Measurements from ENCODE around the gene DNHD1. TPM values are rescaled to one million over a fixed set of nuclear protein-coding genes. Genes with fewer than 3 reads are reported as not detected.

Gene DNHD1
- total RNA-seq, 6 experiments from 2014 or later = 1.9 to 10.3 (median 6.1) TPM

- Histone ChIP-seq H3K36me3 (peaks cover 0 to 13% (median 5%) of the 10 kb centered on the region in 4 donors), H3K4me1 (peaks cover 0 to 14% (median 4%) of the 10 kb centered on the region in 4 donors), H3K27me3 (no peaks in the 10 kb centered on the region), H3K9me3 (no peaks in the 10 kb centered on the region), H3K4me3 (no peak overlapping the region), H3K27ac (no peak overlapping the region)
- DNase-seq = no peak
- ATAC-seq = no peak
- 73% methylated on average over 3 of the region's 3 CpGs for WGBS (ENCODE audit: insufficient coverage, low coverage, low lambda C conversion rate, missing lambda C conversion rate)
- TF ChIP-seq POLR2A (IDR thresholded peaks at IDR 0.05) = no peak
- TF ChIP-seq, protein P1, sequence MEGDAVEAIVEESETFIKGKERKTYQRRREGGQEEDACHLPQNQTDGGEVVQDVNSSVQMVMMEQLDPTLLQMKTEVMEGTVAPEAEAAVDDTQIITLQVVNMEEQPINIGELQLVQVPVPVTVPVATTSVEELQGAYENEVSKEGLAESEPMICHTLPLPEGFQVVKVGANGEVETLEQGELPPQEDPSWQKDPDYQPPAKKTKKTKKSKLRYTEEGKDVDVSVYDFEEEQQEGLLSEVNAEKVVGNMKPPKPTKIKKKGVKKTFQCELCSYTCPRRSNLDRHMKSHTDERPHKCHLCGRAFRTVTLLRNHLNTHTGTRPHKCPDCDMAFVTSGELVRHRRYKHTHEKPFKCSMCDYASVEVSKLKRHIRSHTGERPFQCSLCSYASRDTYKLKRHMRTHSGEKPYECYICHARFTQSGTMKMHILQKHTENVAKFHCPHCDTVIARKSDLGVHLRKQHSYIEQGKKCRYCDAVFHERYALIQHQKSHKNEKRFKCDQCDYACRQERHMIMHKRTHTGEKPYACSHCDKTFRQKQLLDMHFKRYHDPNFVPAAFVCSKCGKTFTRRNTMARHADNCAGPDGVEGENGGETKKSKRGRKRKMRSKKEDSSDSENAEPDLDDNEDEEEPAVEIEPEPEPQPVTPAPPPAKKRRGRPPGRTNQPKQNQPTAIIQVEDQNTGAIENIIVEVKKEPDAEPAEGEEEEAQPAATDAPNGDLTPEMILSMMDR (IDR thresholded peaks at IDR 0.05) = no peak
- intact Hi-C loops (cut with DNase I) = no loop called here
Observed at GRCh38 chr11:6594142-6594768, 97.2 kb downstream of the DNHD1 start.

DNA sequence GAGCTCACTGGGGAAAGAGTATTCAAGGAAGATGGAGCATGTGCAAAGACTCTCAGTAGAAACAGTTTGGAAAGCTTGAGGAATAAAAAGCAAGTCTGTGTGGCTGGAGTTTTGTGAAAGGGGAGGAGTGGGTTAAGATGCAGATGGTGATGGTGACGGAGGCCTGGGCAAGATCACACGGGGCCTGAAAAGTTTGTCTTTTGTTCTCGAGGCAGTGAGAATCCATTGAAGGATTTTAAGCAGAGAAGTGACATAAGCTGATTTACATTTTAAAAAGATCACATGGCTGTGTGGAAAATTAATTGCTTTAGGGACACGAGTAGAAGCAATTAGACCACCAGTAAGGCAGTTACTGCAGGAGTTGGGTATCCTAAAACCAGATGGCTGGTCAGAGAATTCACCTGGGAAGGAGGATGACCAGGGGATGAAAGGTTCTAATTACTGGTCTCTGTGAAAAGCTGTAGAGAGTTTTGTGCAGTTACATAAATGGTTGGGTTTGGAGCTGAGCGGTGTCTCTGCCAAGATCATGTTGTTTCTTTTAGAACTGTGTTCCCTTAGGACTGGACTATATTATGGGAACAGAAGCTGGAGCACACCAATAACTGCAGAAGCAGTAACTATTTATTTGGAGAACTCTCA lies 99.3 kb downstream of the DNHD1 start:
- intact Hi-C loops (cut with DNase I) = no loop called here
- H3K27me3 ChIP-seq = no peaks in the 10 kb centered on the region
- no peak for ATAC-seq
- peaks cover 0 to 20% (median 5%) of the 10 kb centered on the region in 4 donors for H3K4me1 ChIP-seq
- peaks cover 0 to 34% (median 13%) of the 10 kb centered on the region in 4 donors for H3K36me3 ChIP-seq
- WGBS (ENCODE audit: insufficient coverage, low coverage, low lambda C conversion rate, missing lambda C conversion rate) = 72% methylated on average over 5 of the region's 5 CpGs
- no peak for TF ChIP-seq POLR2A (IDR thresholded peaks at IDR 0.05)
- TF ChIP-seq, protein P1 (IDR thresholded peaks at IDR 0.05) = no peak
- no peak overlapping the region for H3K4me3 ChIP-seq
- no peak for DNase-seq
- H3K9me3 ChIP-seq = no peaks in the 10 kb centered on the region
- H3K27ac ChIP-seq = no peak overlapping the region

DNA sequence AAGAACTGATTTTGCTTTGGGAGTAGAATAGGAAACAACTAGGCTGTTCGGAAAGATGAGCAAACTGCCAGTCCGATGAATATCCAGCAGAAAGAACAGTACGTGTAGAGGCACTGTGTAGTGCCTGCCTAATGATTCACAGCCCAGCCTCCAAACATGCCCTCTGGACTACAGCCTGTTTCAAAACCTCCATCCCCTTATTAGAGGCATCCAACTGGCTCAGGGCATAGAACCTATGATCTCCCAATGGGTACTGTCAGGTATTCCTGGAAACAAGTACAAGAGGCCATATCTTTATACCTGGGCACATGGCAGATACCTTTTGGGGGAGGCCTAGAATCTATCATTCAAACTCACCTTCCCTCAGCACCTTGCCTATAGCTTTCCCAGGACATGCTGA lies 101.5 kb downstream of the DNHD1 start:
- Histone ChIP-seq H3K27ac (peak overlapping the region in 1 of 3 donors; percentile 38), H3K4me1 (peaks cover 0 to 32% (median 12%) of the 10 kb centered on the region in 4 donors), H3K36me3 (peaks cover 0 to 34% (median 13%) of the 10 kb centered on the region in 4 donors), H3K4me3 (no peak overlapping the region), H3K9me3 (no peaks in the 10 kb centered on the region), H3K27me3 (no peaks in the 10 kb centered on the region)
- intact Hi-C loops (cut with DNase I) = no loop called here
- peak; percentile 47 for TF ChIP-seq POLR2A (IDR thresholded peaks at IDR 0.05)
- TF ChIP-seq, protein P1 (IDR thresholded peaks at IDR 0.05) = no peak
- DNase-seq = peak in 2 of 3 donors; percentile 62 to 74
- 0% methylated on average over 3 of the region's 3 CpGs for WGBS (ENCODE audit: insufficient coverage, low coverage, low lambda C conversion rate, missing lambda C conversion rate)
- peak; percentile 75 to 86 (median 86) for ATAC-seq

- Histone ChIP-seq H3K27me3 (no peaks in the 10 kb centered on the region), H3K4me3 (no peak overlapping the region), H3K27ac (no peak overlapping the region), H3K4me1 (peaks cover 0 to 33% (median 12%) of the 10 kb centered on the region in 4 donors), H3K9me3 (no peaks in the 10 kb centered on the region), H3K36me3 (peaks cover 0 to 34% (median 13%) of the 10 kb centered on the region in 4 donors)
- ATAC-seq (no peak), DNase-seq (no peak)
- TF ChIP-seq POLR2A (IDR thresholded peaks at IDR 0.05) = no peak
- TF ChIP-seq, protein P1 (IDR thresholded peaks at IDR 0.05) = no peak
- intact Hi-C loops (cut with DNase I) = no loop called here
- WGBS (ENCODE audit: insufficient coverage, low coverage, low lambda C conversion rate, missing lambda C conversion rate) = 67% methylated on average over 1 of the region's 1 CpG
Observed at GRCh38 chr11:6599449-6599848, 102.4 kb downstream of the DNHD1 start.
